T47D (cell line): Measurements from ENCODE around the gene ANKMY1.
"Not testable (repeated sequence)": the region's sequence is repeated elsewhere in the genome, so short reads cannot be mapped to it uniquely, and the experiment has no call there.

Source experiments
- DNase-seq, 2 experiments: peaks; one replicate each; pipeline versions ENCODE4 v3.0.0 to v3.0.0-alpha.2; 2011 to 2012; ENCODE audit warnings: low read depth in 1 of 2, low spot score in 1 of 2
- JUND ChIP-seq: IDR thresholded peaks from 2 replicates; pipeline ENCODE4 v1.6.1; 2012; ENCODE audit warnings: low read depth
- in situ Hi-C: cut with HindIII; loops from 2 replicates; pipeline ENCODE4 v1.10.0; 2016; ENCODE audit warnings: low sequenced_read_pairs, low pct_unique_long_range_greater_than_20kb

Gene ANKMY1

DNA sequence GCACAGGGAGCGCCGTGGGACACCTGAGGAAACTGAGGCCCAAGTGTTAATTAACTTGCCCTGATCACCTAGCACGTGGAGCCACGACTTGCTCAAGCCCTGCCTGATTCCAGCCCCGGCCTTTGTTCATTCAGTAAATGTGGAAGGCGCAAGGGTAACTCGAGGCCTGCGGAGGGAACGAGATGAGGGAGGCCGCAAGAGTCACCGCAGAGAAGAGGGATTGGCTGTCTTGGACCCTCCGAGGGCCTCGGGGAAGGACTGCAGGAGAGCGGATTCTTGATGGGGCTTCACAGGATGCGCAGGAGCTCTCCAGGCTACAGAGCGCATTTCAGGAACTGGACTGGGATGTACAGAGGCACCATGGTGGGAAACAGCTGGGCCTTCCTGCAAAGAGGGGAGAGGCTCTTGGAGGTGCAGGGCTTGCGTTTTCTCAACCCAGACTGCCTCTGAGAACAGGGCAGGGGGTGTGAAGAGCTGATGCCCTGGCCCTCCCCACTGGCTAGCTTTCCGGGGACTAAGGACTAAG is 511 bp upstream of the ANKMY1 start:
- no peak for TF ChIP-seq JUND
- no peak for DNase-seq
- in situ Hi-C loops: no loop called here

DNA sequence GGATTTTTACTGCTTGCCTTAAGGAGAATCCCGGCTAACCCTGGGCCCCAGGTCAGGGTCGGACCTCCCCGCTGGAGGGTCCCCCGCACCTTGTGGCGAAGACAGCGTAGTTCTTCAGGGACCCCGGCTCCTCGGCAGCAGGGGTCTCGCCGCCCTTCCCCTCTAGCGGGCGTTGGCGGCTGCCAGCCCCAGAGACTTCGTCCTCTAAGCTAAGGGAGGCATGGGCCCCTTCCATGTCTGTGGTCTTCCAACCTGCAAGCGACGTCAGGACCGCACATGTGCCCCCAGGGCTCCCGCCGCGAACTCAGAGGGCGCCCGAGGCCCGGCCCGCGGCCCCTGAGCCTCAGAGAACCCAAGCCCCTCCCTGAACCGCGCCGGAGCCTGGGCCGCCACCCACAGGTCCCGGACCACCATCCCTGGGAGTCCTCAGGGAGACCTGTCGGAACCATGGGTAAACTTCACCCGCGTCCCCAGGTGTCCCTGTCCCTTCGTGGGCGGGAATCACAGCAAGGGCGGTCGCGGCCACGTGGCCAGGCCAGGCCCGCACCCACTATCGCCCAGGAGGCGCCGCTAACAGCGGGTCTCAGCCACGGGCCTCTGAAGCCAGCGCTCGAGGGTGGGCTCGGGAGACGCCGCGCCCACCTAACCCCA is 562 bp downstream of the ANKMY1 start:
- no peak for DNase-seq
- no peak for TF ChIP-seq JUND
- in situ Hi-C loops: no loop called here

DNA sequence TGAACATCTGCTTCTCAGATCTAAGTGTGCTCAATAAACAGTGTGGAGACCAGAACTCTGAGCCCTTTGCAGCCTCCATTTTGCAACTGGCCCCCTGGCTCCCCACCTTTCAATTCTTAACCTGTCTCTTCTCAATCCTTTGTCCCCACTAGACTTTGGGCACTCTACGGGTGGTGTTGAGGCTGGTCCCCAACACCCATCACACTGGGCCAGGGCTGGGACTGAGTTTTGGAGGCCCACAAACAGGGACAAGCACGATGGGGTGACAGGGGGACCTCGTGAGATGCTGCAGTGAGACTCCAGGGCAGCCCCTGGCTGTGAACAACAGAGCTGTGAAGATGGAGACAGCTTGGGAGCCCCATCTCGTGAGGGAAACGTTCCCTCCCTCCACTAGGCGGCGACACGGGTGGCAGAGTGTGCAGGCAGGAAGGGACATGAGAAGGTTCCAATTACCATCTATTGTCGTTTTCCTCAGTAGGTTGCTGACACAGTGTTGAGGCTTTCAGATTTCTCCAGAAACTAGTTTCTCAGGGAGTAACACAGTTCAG is 1.2 kb downstream of the ANKMY1 start:
- in situ Hi-C loops: no loop called here
- peak; percentile 41 to 66 for DNase-seq
- no peak for TF ChIP-seq JUND

- no peak for DNase-seq
- in situ Hi-C loops: no loop called here
- TF ChIP-seq JUND: no peak
Observed at GRCh38 chr2:240555541-240556250, 2.1 kb downstream of the ANKMY1 start.

- DNase-seq: no peak
- in situ Hi-C loops: no loop called here
- no peak for TF ChIP-seq JUND
Observed at GRCh38 chr2:240554767-240555493, 2.9 kb downstream of the ANKMY1 start.

GRCh38 chr2:240553956-240554480 is 3.8 kb downstream of the ANKMY1 start:
- TF ChIP-seq JUND: no peak
- DNase-seq: no peak
- in situ Hi-C loops: no loop called here

GRCh38 chr2:240551811-240552210 is 6.0 kb downstream of the ANKMY1 start:
- TF ChIP-seq JUND: no peak
- DNase-seq: no peak
- in situ Hi-C loops: no loop called here

DNA sequence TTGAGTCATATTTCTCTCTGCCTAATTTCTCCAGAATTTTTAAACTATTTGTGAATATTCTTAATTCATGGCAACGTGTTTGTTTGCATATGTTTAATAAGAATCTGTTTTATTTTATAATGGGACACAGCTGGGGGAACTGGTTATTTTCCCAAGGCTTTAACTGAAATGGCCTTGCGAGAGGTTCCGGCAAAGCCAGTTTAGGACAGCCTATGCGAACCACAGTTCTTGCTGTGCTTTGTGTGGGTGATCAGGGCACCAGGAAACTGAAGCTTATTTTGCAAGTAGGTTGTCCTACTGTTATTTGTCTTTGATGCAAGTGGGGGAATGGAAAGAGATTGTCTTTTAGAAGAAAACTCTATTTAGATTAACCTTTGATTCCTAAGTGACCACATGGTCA is 6.5 kb downstream of the ANKMY1 start:
- in situ Hi-C loops: no loop called here
- TF ChIP-seq JUND: no peak
- DNase-seq: no peak

GRCh38 chr2:240539906-240540305 is 17.9 kb downstream of the ANKMY1 start:
- in situ Hi-C loops: no loop called here
- DNase-seq: no peak
- no peak for TF ChIP-seq JUND

- DNase-seq, in situ Hi-C loops: not testable (repeated sequence)
Observed at GRCh38 chr2:240539101-240539500, 18.7 kb downstream of the ANKMY1 start.

- in situ Hi-C loops: no loop called here
Observed at GRCh38 chr2:240538031-240538780, 19.6 kb downstream of the ANKMY1 start.

GRCh38 chr2:240532031-240532775 is 25.6 kb downstream of the ANKMY1 start:
- no peak for DNase-seq
- no peak for TF ChIP-seq JUND
- in situ Hi-C loops: no loop called here

More at GRCh38 chr2:240538031-240538780, 19.6 kb downstream of the ANKMY1 start:
- no peak for DNase-seq
- TF ChIP-seq JUND: no peak
